ENCODE measurements around the gene MAST4. TPM values are rescaled to one million over a fixed set of nuclear protein-coding genes. Genes with fewer than 3 reads are reported as not detected.

Gene MAST4
- total and polyA plus RNA-seq, 4 donors, result 3.7 to 9.5 (median 6.5) TPM

- H3K4me1 ChIP-seq (ENCODE audit: control insufficient read depth in 4 of 4, insufficient read depth in 4 of 4, low read length in 3 of 4), result no peaks in the 10 kb centered on the region
- no peak for DNase-seq (ENCODE audit: low spot score)
- 97% methylated on average over 3 of the region's 3 CpGs for WGBS
These were observed 612.2 kb downstream of the MAST4 start for GRCh38 chr5:67208403-67208802.

GRCh38 chr5:67209141-67209771 is 613.1 kb downstream of the MAST4 start:
- Histone ChIP-seq H3K9me3 (ENCODE audit: control insufficient read depth in 4 of 4, low read length in 3 of 4) (no peaks in the 10 kb centered on the region), H3K36me3 (ENCODE audit: control insufficient read depth in 4 of 4, insufficient read depth in 3 of 4, low read depth in 1 of 4, low read length in 3 of 4) (no peaks in the 10 kb centered on the region), H3K27ac (ENCODE audit: low read depth in 1 of 2, low read length in 2 of 2) (no peak overlapping the region), H3K4me3 (ENCODE audit: low read depth in 1 of 3, low read length in 3 of 3) (no peak overlapping the region), H3K27me3 (ENCODE audit: control insufficient read depth in 4 of 4, insufficient read depth in 4 of 4, low read length in 3 of 4) (no peaks in the 10 kb centered on the region), H3K9ac (ENCODE audit: low read depth in 1 of 2, low read length in 2 of 2) (peak overlapping the region in 1 of 2 donors; percentile 56), H3K4me1 (ENCODE audit: control insufficient read depth in 4 of 4, insufficient read depth in 4 of 4, low read length in 3 of 4) (no peaks in the 10 kb centered on the region)
- no peak for TF ChIP-seq FOXA2 (IDR thresholded peaks at IDR 0.05)
- no peak for TF ChIP-seq REST (IDR thresholded peaks at IDR 0.05)
- peak; percentile 21 for TF ChIP-seq SP1 (IDR thresholded peaks at IDR 0.05)
- no peak for TF ChIP-seq EGR1 (IDR thresholded peaks at IDR 0.05; ENCODE audit: low read depth in 2 of 2)
- TF ChIP-seq HNF4G (IDR thresholded peaks at IDR 0.05), result no peak
- no peak for TF ChIP-seq NR2F2 (IDR thresholded peaks at IDR 0.05)
- TF ChIP-seq CTCF (IDR thresholded peaks at IDR 0.05; ENCODE audit: low read depth, low read length, missing input control), result peak; percentile 86
- TF ChIP-seq RAD21 (IDR thresholded peaks at IDR 0.05), result peak; percentile 98 to 100
- no peak for TF ChIP-seq HNF4A (conservative IDR thresholded peaks at IDR 0.05)
- no peak for TF ChIP-seq YY1 (IDR thresholded peaks at IDR 0.05)
- TF ChIP-seq RXRA (IDR thresholded peaks at IDR 0.05), result peak; percentile 20 to 65
- no peak for TF ChIP-seq TAF1 (conservative IDR thresholded peaks at IDR 0.05)
- TF ChIP-seq ATF3 (IDR thresholded peaks at IDR 0.05), result no peak
- no peak for TF ChIP-seq MAX (IDR thresholded peaks at IDR 0.05)
- no peak for TF ChIP-seq JUND (IDR thresholded peaks at IDR 0.05)
- no peak for TF ChIP-seq FOXA1 (IDR thresholded peaks at IDR 0.05)
- TF ChIP-seq ZBTB33 (IDR thresholded peaks at IDR 0.05), result no peak
- TF ChIP-seq GABPA (IDR thresholded peaks at IDR 0.05 in 1 of 2, conservative IDR thresholded peaks at IDR 0.05 in 1 of 2), result no peak
- peak; percentile 52 for DNase-seq (ENCODE audit: low spot score)
- 27% methylated on average over 11 of the region's 11 CpGs for WGBS

More at GRCh38 chr5:67208403-67208802, 612.2 kb downstream of the MAST4 start:
- H3K9me3 ChIP-seq (ENCODE audit: control insufficient read depth in 4 of 4, low read length in 3 of 4), result no peaks in the 10 kb centered on the region
- no peaks in the 10 kb centered on the region for H3K27me3 ChIP-seq (ENCODE audit: control insufficient read depth in 4 of 4, insufficient read depth in 4 of 4, low read length in 3 of 4)
- H3K9ac ChIP-seq (ENCODE audit: low read depth in 1 of 2, low read length in 2 of 2), result no peak overlapping the region
- H3K4me3 ChIP-seq (ENCODE audit: low read depth in 1 of 3, low read length in 3 of 3), result no peak overlapping the region
- TF ChIP-seq HNF4G (IDR thresholded peaks at IDR 0.05), result no peak
- no peak for TF ChIP-seq YY1 (IDR thresholded peaks at IDR 0.05)
- TF ChIP-seq SP1 (IDR thresholded peaks at IDR 0.05), result no peak
- no peak overlapping the region for H3K27ac ChIP-seq (ENCODE audit: low read depth in 1 of 2, low read length in 2 of 2)
- no peaks in the 10 kb centered on the region for H3K36me3 ChIP-seq (ENCODE audit: control insufficient read depth in 4 of 4, insufficient read depth in 3 of 4, low read depth in 1 of 4, low read length in 3 of 4)

Measured in liver (tissue), 9 donors.